HEK293 (cell line): ENCODE results near the gene PSEN2.
A peak's percentile ranks its signal among the peaks of the same experiment; 100 is the strongest.

ENCODE experiments used
- CTCF ChIA-PET: fragments of 350-600 bp; formaldehyde crosslinking; extraction: SDS; loops from one replicate; lab custom pipeline; 2021; ENCODE audit warnings: antibody characterized with exemption; lab: Yijun Ruan, JAX
- POLR2A ChIA-PET: fragments of 300-600 bp; formaldehyde crosslinking; extraction: SDS; loops from one replicate; lab custom pipeline; 2020; ENCODE audit warnings: antibody characterized with exemption, inconsistent platforms; lab: Yijun Ruan, JAX
- H3K27ac ChIP-seq: fragments of 200-500 bp; sonication (Bioruptor generic); 2 replicates; pipeline ENCODE4 v1.5.1; 2014; ENCODE audit warnings: low read depth, low read length, control low read depth, inconsistent platforms; ENCODE audit errors: extremely low read depth
- H3K36me3 ChIP-seq, 2 experiments: fragments of 200-500 bp in 1 of 2; sonication (Bioruptor generic) in 1 of 2; 1 replicate in 1 of 2; 2 replicates in 1 of 2; pipeline ENCODE4 v1.5.1; 2014 to 2017; ENCODE audit warnings: inconsistent platforms in 2 of 2, low read length in 2 of 2; ENCODE audit not compliant: control insufficient read depth in 2 of 2, insufficient read depth in 1 of 2
- H3K4me1 ChIP-seq: fragments of 200-500 bp; sonication (Bioruptor generic); 2 replicates; pipeline ENCODE4 v1.5.1; 2014; ENCODE audit warnings: mild to moderate bottlenecking, low read length, inconsistent platforms; ENCODE audit not compliant: control insufficient read depth, insufficient read depth
- H3K4me3 ChIP-seq: 2 replicates; pipeline ENCODE4 v1.5.1; 2011; ENCODE audit warnings: low read depth, mild to moderate bottlenecking, control low read depth, low read length, moderate library complexity
- H3K9me3 ChIP-seq: fragments of 200-500 bp; sonication (Bioruptor generic); 2 replicates; pipeline ENCODE4 v1.5.1; 2014; ENCODE audit warnings: low read depth, low read length, inconsistent platforms; ENCODE audit not compliant: control insufficient read depth, insufficient read depth
- EGR2 ChIP-seq: fragments of 450-650 bp; formaldehyde crosslinking; IDR thresholded peaks from 2 replicates; pipeline ENCODE4 v1.5.1; 2016; ENCODE audit warnings: low read depth, missing biosample characterization, missing genetic modification characterization
- GLIS2 ChIP-seq: fragments of 450-650 bp; formaldehyde crosslinking; IDR thresholded peaks from 2 replicates; pipeline ENCODE4 v1.5.1; 2016; ENCODE audit warnings: missing biosample characterization, missing genetic modification characterization
- KLF1 ChIP-seq: fragments of 450-650 bp; formaldehyde crosslinking; IDR thresholded peaks from 2 replicates; pipeline ENCODE4 v1.5.1; 2016; ENCODE audit warnings: missing biosample characterization, missing genetic modification characterization
- SP2 ChIP-seq: fragments of 450-650 bp; formaldehyde crosslinking; IDR thresholded peaks from 2 replicates; pipeline ENCODE4 v1.5.1; 2016; ENCODE audit warnings: missing biosample characterization, missing genetic modification characterization
- ZFHX2 ChIP-seq: fragments of 450-650 bp; formaldehyde crosslinking; conservative IDR thresholded peaks from 2 replicates; pipeline ENCODE4 v1.5.1; 2016; ENCODE audit warnings: missing biosample characterization, missing genetic modification characterization
- ZNF169 ChIP-seq: fragments of 450-650 bp; formaldehyde crosslinking; IDR thresholded peaks from 2 replicates; pipeline ENCODE4 v1.5.1; 2016; ENCODE audit warnings: missing biosample characterization, missing genetic modification characterization
- ZNF501 ChIP-seq: fragments of 450-650 bp; formaldehyde crosslinking; IDR thresholded peaks from 2 replicates; pipeline ENCODE4 v1.5.1; 2016; ENCODE audit warnings: missing biosample characterization, missing genetic modification characterization
- TF ChIP-seq, protein P1 (sequence below): fragments of 450-650 bp; formaldehyde crosslinking; IDR thresholded peaks from 2 replicates; pipeline ENCODE4 v1.5.1; 2017; ENCODE audit warnings: missing biosample characterization, missing genetic modification characterization
- TF ChIP-seq, protein P2 (sequence below): fragments of 450-650 bp; formaldehyde crosslinking; IDR thresholded peaks from 2 replicates; pipeline ENCODE4 v1.5.1; 2016; ENCODE audit warnings: missing biosample characterization, missing genetic modification characterization
- TF ChIP-seq, protein P3 (sequence below): fragments of 450-650 bp; formaldehyde crosslinking; IDR thresholded peaks from 2 replicates; pipeline ENCODE4 v1.5.1; 2016; ENCODE audit warnings: missing biosample characterization, missing genetic modification characterization
- TF ChIP-seq, protein P4 (sequence below): fragments of 450-650 bp; formaldehyde crosslinking; conservative IDR thresholded peaks from 2 replicates; pipeline ENCODE4 v1.5.1; 2016; ENCODE audit warnings: low read depth, missing biosample characterization, missing genetic modification characterization

PSEN2 gene

DNA sequence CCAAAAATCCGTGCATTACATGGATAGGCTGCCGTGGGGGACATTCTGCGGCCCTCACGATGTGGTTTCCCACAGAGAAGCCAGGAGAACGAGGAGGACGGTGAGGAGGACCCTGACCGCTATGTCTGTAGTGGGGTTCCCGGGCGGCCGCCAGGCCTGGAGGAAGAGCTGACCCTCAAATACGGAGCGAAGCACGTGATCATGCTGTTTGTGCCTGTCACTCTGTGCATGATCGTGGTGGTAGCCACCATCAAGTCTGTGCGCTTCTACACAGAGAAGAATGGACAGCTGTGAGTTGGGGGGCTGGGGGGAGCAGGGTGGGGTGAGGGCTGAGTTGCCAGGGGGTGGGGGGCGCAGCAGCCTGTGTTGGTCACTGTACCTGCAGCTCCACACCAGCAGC lies 13.2 kb downstream of the PSEN2 start (continued):
- TF ChIP-seq, protein P1, sequence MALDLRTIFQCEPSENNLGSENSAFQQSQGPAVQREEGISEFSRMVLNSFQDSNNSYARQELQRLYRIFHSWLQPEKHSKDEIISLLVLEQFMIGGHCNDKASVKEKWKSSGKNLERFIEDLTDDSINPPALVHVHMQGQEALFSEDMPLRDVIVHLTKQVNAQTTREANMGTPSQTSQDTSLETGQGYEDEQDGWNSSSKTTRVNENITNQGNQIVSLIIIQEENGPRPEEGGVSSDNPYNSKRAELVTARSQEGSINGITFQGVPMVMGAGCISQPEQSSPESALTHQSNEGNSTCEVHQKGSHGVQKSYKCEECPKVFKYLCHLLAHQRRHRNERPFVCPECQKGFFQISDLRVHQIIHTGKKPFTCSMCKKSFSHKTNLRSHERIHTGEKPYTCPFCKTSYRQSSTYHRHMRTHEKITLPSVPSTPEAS (tag by site-specific recombination) = no peak

DNA sequence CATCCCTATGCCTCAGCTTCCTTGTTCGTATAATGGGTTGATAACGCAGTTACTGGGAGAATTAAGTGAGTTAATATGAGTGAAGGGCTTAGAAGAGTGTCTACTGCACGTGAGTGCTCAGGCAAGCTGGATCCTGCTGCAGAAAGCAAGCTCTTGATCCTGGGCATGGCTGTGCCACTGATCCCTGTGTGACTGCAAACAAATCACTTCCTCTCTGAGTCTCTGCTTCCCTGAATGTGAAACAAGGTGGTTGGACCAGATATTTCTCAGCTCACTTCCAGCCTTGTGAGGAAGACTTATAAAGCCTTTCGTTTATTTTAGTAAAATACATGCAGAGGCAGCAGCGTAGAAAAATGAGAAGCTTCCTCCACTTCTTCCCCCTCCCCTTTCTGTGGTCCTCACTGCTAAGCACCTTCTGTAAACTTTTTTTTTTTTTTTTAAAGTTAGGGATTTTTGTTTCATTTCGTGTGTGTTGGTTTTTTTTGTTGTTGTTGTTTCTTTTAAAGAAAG lies 13.8 kb downstream of the PSEN2 start:
- Histone ChIP-seq H3K36me3 (peaks cover 23 to 96% of the 10 kb centered on the region in 2 experiments; a peak in 2 of 3 replicates), H3K9me3 (no peaks in the 10 kb centered on the region), H3K4me3 (no peak overlapping the region), H3K4me1 (no peaks in the 10 kb centered on the region), H3K27ac (no peak overlapping the region)
- POLR2A ChIA-PET = interaction anchor here (0.6 kb wide), 2 partner anchors 35 to 453 kb away, joined by 3 to 5 read pairs; no protein-coding TSS in a partner anchor
- CTCF ChIA-PET = interaction anchor here (0.5 to 1.8 kb wide), 5 partner anchors 10 to 1369 kb away, joined by 3 to 6 read pairs (median 4); no protein-coding TSS in a partner anchor
- no peak for TF ChIP-seq SP2 (tag by site-specific recombination)
- no peak for TF ChIP-seq ZNF501
- TF ChIP-seq, protein P2, sequence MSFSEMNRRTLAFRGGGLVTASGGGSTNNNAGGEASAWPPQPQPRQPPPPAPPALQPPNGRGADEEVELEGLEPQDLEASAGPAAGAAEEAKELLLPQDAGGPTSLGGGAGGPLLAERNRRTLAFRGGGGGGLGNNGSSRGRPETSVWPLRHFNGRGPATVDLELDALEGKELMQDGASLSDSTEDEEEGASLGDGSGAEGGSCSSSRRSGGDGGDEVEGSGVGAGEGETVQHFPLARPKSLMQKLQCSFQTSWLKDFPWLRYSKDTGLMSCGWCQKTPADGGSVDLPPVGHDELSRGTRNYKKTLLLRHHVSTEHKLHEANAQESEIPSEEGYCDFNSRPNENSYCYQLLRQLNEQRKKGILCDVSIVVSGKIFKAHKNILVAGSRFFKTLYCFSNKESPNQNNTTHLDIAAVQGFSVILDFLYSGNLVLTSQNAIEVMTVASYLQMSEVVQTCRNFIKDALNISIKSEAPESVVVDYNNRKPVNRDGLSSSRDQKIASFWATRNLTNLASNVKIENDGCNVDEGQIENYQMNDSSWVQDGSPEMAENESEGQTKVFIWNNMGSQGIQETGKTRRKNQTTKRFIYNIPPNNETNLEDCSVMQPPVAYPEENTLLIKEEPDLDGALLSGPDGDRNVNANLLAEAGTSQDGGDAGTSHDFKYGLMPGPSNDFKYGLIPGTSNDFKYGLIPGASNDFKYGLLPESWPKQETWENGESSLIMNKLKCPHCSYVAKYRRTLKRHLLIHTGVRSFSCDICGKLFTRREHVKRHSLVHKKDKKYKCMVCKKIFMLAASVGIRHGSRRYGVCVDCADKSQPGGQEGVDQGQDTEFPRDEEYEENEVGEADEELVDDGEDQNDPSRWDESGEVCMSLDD = no peak

DNA sequence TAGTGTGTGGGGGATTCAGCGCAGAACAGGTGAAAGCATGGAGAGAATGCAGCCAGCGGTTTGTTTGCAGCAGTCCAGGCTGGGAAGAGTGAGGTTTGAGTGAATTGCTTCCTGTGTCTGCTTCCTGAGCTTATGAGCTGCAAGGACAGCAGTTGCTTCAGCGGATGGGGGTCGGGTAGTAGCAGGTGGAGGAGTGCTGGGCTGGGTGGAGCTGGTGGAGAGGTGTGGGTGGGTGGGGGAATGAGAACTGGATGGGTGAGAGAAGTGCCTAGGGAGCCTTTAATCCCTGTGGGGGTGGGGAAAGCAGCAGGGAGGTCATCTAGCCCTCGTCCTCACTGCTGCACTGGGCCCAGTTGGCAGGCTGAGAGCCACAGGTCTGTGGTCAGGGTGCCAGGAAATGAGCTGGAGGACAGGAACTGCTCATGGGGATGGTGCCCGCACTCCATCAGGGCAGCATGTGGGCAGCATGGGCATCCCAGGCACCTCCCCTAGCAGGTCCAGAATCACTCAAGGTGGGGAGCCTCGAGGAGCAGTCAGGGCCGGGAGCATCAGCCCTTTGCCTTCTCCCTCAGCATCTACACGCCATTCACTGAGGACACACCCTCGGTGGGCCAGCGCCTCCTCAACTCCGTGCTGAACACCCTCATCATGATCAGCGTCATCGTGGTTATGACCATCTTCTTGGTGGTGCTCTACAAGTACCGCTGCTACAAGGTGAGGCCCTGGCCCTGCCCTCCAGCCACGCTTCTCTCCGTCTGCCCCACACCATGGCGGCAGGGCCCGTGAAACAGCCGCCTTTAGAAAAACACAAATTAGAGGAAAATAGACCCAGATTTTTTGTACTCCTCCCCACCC lies 14.8 kb downstream of the PSEN2 start:
- TF ChIP-seq GLIS2 (tag by site-specific recombination) (no peak), ZNF169 (tag by site-specific recombination) (no peak), EGR2 (peak; percentile 96), KLF1 (tag by site-specific recombination) (peak; percentile 67; the same call in 1 of the 2 replicates), ZFHX2 (tag by site-specific recombination) (peak; percentile 90)
- TF ChIP-seq, protein P3, sequence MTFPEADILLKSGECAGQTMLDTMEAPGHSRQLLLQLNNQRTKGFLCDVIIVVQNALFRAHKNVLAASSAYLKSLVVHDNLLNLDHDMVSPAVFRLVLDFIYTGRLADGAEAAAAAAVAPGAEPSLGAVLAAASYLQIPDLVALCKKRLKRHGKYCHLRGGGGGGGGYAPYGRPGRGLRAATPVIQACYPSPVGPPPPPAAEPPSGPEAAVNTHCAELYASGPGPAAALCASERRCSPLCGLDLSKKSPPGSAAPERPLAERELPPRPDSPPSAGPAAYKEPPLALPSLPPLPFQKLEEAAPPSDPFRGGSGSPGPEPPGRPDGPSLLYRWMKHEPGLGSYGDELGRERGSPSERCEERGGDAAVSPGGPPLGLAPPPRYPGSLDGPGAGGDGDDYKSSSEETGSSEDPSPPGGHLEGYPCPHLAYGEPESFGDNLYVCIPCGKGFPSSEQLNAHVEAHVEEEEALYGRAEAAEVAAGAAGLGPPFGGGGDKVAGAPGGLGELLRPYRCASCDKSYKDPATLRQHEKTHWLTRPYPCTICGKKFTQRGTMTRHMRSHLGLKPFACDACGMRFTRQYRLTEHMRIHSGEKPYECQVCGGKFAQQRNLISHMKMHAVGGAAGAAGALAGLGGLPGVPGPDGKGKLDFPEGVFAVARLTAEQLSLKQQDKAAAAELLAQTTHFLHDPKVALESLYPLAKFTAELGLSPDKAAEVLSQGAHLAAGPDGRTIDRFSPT (tag by site-specific recombination) = peak; percentile 33; the same call in 1 of the 2 replicates
- TF ChIP-seq, protein P4, sequence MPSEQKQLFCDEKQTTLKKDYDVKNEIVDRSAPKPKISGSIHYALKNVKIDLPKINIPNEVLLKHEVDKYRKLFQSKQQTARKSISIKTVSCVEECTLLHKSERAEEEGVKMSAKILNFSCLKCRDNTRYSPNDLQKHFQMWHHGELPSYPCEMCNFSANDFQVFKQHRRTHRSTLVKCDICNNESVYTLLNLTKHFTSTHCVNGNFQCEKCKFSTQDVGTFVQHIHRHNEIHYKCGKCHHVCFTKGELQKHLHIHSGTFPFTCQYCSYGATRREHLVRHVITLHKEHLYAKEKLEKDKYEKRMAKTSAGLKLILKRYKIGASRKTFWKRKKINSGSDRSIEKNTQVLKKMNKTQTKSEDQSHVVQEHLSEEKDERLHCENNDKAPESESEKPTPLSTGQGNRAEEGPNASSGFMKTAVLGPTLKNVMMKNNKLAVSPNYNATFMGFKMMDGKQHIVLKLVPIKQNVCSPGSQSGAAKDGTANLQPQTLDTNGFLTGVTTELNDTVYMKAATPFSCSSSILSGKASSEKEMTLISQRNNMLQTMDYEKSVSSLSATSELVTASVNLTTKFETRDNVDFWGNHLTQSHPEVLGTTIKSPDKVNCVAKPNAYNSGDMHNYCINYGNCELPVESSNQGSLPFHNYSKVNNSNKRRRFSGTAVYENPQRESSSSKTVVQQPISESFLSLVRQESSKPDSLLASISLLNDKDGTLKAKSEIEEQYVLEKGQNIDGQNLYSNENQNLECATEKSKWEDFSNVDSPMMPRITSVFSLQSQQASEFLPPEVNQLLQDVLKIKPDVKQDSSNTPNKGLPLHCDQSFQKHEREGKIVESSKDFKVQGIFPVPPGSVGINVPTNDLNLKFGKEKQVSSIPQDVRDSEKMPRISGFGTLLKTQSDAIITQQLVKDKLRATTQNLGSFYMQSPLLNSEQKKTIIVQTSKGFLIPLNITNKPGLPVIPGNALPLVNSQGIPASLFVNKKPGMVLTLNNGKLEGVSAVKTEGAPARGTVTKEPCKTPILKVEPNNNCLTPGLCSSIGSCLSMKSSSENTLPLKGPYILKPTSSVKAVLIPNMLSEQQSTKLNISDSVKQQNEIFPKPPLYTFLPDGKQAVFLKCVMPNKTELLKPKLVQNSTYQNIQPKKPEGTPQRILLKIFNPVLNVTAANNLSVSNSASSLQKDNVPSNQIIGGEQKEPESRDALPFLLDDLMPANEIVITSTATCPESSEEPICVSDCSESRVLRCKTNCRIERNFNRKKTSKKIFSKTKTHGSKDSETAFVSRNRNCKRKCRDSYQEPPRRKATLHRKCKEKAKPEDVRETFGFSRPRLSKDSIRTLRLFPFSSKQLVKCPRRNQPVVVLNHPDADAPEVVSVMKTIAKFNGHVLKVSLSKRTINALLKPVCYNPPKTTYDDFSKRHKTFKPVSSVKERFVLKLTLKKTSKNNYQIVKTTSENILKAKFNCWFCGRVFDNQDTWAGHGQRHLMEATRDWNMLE (tag by site-specific recombination) = no peak
- peaks cover 22 to 96% of the 10 kb centered on the region in 2 experiments; a peak in 2 of 3 replicates for H3K36me3 ChIP-seq
- CTCF ChIA-PET = no interaction called here
- H3K4me3 ChIP-seq = no peak overlapping the region
- POLR2A ChIA-PET = no interaction called here
- no peaks in the 10 kb centered on the region for H3K4me1 ChIP-seq
- H3K9me3 ChIP-seq = no peaks in the 10 kb centered on the region
- no peak overlapping the region for H3K27ac ChIP-seq
